ENCODE results near the gene PDIK1L. TPM values are rescaled to one million over a fixed set of nuclear protein-coding genes. Genes with fewer than 3 reads are reported as not detected.

The PDIK1L gene
- total RNA-seq, 2 donors from 2014 or later, result 7.1 to 7.3 TPM

DNA sequence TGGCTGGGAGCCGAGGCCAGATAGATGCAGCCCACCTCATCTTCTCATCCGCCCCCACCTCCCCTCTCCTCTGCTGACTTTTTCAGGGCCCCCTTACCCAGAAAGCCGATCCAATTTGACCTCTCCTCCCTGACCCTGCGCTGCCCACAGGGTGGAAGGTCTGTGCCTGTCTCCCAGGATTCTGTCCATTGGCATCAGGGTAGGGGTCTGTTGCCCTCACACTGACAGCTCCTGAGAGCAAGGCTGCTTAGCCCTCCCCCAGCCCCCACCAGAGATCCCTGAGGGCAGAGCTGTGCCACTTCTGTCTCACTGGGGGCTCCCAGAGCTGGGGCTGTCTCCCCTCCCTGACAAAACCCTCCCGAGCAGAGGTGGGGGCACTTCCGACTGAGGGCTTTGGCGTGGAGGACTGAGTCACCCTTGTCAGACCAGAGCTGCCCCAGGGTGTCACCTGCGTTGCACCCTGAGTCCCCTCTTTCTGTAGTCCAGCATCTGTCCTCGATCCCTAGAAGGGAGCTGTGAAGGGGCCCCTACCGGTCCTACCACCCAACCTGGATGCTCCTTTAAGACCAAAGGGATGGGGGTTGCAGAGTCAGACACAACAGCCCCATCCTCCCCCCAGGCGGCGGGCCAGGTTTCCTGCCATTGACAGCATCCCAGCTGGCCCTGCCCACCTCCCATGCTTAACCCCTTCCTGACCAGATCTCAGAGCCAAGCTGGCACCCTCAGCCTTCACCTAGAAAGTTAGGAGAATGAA is 44.8 kb downstream of the PDIK1L start:
- Mint-ChIP-seq H3K9me3 (no peaks in the 10 kb centered on the region), H3K27ac (no peak overlapping the region), H3K36me3 (ENCODE audit: low read depth) (no peaks in the 10 kb centered on the region), H3K4me3 (peak overlapping the region; percentile 28), H3K27me3 (ENCODE audit: insufficient read depth) (peaks cover 79% of the 10 kb centered on the region), H3K4me1 (peaks cover 45% of the 10 kb centered on the region)
- TF ChIP-seq, protein P1, sequence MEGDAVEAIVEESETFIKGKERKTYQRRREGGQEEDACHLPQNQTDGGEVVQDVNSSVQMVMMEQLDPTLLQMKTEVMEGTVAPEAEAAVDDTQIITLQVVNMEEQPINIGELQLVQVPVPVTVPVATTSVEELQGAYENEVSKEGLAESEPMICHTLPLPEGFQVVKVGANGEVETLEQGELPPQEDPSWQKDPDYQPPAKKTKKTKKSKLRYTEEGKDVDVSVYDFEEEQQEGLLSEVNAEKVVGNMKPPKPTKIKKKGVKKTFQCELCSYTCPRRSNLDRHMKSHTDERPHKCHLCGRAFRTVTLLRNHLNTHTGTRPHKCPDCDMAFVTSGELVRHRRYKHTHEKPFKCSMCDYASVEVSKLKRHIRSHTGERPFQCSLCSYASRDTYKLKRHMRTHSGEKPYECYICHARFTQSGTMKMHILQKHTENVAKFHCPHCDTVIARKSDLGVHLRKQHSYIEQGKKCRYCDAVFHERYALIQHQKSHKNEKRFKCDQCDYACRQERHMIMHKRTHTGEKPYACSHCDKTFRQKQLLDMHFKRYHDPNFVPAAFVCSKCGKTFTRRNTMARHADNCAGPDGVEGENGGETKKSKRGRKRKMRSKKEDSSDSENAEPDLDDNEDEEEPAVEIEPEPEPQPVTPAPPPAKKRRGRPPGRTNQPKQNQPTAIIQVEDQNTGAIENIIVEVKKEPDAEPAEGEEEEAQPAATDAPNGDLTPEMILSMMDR (conservative IDR thresholded peaks at IDR 0.05), result no peak
- H3K36me3 ChIP-seq (ENCODE audit: control insufficient read depth, insufficient read depth, low read length), result no peaks in the 10 kb centered on the region
- WGBS, 2 experiments (ENCODE audit: insufficient coverage in 1 of 2, insufficient read length in 1 of 2), result 20 to 26% methylated on average over 3 to 12 of the region's 12 CpGs
- peak; percentile 83 for DNase-seq
- no peaks in the 10 kb centered on the region for H3K9me3 ChIP-seq (ENCODE audit: control insufficient read depth, low read length)
- no peak overlapping the region for H3K27ac ChIP-seq (ENCODE audit: low read depth, low read length)
- peaks cover 9% of the 10 kb centered on the region for H3K4me1 ChIP-seq (ENCODE audit: control insufficient read depth, insufficient read depth, low read length)
- no peak overlapping the region for H3K9ac ChIP-seq (ENCODE audit: extremely low read depth, low read length, poor library complexity, severe bottlenecking)
- H3K4me3 ChIP-seq (ENCODE audit: low read length), result no peak overlapping the region
- peaks cover 45% of the 10 kb centered on the region for H3K27me3 ChIP-seq (ENCODE audit: control insufficient read depth, insufficient read depth, low read length, poor library complexity, severe bottlenecking)

DNA sequence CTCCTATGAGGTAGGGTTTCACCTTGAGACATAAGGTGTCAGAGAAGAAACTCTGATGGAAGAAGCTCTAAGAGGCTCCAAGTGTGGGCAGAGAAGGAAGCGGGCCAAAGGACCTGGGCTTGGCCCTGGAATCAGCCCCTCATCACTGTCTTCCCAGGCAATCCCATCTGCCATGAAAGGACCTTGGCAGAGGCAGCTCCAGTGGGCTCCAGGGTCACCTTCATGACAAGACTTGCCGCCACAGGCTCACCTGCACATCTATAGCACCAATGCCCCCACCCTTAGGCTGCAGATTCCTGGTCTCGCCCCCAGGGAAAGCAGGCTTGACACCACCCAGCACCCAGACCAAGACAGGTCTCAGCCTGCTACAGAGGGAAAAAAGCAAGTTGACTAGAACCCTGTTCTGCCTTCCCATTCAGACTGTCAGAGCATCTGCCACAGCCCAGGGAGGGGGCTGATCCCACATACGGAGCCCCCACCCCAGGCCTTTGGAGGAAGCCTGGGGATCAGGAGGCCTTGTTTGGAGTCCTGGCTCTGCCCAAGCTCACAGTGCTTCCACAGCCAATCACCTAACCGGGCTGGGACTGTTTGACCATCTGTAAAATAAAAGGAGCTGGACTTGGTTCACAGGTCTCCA is 46.8 kb downstream of the PDIK1L start:
- Histone ChIP-seq H3K9ac (ENCODE audit: extremely low read depth, low read length, poor library complexity, severe bottlenecking) (no peak overlapping the region), H3K27ac (ENCODE audit: low read depth, low read length) (no peak overlapping the region), H3K27me3 (ENCODE audit: control insufficient read depth, insufficient read depth, low read length, poor library complexity, severe bottlenecking) (peaks cover 59% of the 10 kb centered on the region), H3K4me1 (ENCODE audit: control insufficient read depth, insufficient read depth, low read length) (peaks cover 9% of the 10 kb centered on the region), H3K36me3 (ENCODE audit: control insufficient read depth, insufficient read depth, low read length) (no peaks in the 10 kb centered on the region), H3K4me3 (ENCODE audit: low read length) (peak overlapping the region; percentile 26), H3K9me3 (ENCODE audit: control insufficient read depth, low read length) (no peaks in the 10 kb centered on the region)
- DNase-seq, result peak; percentile 52
- H3K4me3 Mint-ChIP-seq, result peak overlapping the region; percentile 41
- no peaks in the 10 kb centered on the region for H3K36me3 Mint-ChIP-seq (ENCODE audit: low read depth)
- peaks cover 48% of the 10 kb centered on the region for H3K4me1 Mint-ChIP-seq
- H3K9me3 Mint-ChIP-seq, result no peaks in the 10 kb centered on the region
- 80 to 100% methylated on average over 1 to 5 of the region's 5 CpGs for WGBS, 2 experiments (ENCODE audit: insufficient coverage in 1 of 2, insufficient read length in 1 of 2)
- H3K27me3 Mint-ChIP-seq (ENCODE audit: insufficient read depth), result peaks cover 78% of the 10 kb centered on the region
- TF ChIP-seq, protein P1 (conservative IDR thresholded peaks at IDR 0.05), result no peak
- no peak overlapping the region for H3K27ac Mint-ChIP-seq

DNA sequence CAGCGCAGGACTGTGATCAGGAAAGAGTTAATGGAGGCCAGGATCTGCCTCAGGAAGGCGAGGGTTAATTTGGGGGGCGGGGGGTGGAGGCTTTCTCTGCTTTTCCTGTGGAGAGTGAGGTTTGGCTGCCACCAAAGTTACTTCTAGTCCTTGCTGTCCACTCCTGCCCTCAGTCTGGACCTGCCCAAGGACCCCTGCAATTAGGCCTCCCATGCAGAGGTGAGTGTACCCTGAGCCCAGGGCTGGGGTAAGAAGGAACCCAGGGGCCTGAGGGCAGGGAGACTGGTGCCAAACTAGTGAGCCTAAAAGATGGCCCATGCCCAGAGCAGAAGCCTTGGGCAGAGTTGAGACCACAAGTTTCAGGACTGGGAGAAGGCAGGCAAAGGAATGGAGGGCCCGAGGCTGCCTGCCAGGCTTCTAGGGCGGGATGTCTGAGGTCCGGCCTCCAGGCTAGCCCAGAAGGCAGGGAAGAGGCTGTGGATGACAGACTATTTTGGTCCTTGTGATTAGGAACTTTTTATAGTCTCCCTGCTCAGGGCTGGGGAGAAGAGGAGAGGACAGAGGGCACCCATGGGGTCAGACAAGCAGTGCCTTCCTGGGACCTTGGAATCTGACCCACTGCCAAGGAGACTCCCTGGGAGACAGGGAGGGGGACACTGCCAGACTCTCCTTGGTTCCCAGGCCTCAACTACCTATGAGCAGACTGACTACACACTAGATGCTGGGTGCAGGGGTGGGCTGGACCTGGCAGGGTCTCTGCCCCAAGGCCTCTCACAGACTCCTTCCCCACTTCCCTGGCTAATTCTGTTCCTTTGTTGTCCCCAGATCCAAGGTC is 47.5 kb downstream of the PDIK1L start, which contains the start of gene FAM110D:
FAM110D (plus strand) TSS at position 172 of the 835 bp plus-strand sequence. CDS start 2,213 bp downstream, outside the sequence.
- Histone ChIP-seq H3K27ac (ENCODE audit: low read depth, low read length) (no peak within 1 kb of the TSS), H3K4me1 (ENCODE audit: control insufficient read depth, insufficient read depth, low read length) (peaks cover 9% of the 10 kb centered on the region), H3K4me3 (ENCODE audit: low read length) (peak within 1 kb of the TSS; percentile 26), H3K9me3 (ENCODE audit: control insufficient read depth, low read length) (no peaks in the 10 kb centered on the region), H3K9ac (ENCODE audit: extremely low read depth, low read length, poor library complexity, severe bottlenecking) (no peak within 1 kb of the TSS), H3K36me3 (ENCODE audit: control insufficient read depth, insufficient read depth, low read length) (no peaks in the 10 kb centered on the region), H3K27me3 (ENCODE audit: control insufficient read depth, insufficient read depth, low read length, poor library complexity, severe bottlenecking) (peaks cover 62% of the 10 kb centered on the region)
- peak within 1 kb of the TSS; percentile 41 for H3K4me3 Mint-ChIP-seq
- TF ChIP-seq, protein P1 (conservative IDR thresholded peaks at IDR 0.05), result no peak
- peak; percentile 72 for DNase-seq
- no peaks in the 10 kb centered on the region for H3K36me3 Mint-ChIP-seq (ENCODE audit: low read depth)
- no peaks in the 10 kb centered on the region for H3K9me3 Mint-ChIP-seq
- WGBS, 2 experiments (ENCODE audit: insufficient coverage in 1 of 2, insufficient read length in 1 of 2), result 46 to 67% methylated on average over 1 to 6 of the region's 6 CpGs
- peaks cover 77% of the 10 kb centered on the region for H3K27me3 Mint-ChIP-seq (ENCODE audit: insufficient read depth)
- no peak within 1 kb of the TSS for H3K27ac Mint-ChIP-seq
- peaks cover 48% of the 10 kb centered on the region for H3K4me1 Mint-ChIP-seq

All from endodermal cell (in vitro differentiated cells).